ENCODE data around the gene PRKCA.
"Not testable (repeated sequence)": the region's sequence is repeated elsewhere in the genome, so short reads cannot be mapped to it uniquely, and the experiment has no call there.

PRKCA gene

GRCh38 chr17:66350576-66350975 is 48.2 kb downstream of the PRKCA start:
- DNase-seq (ENCODE audit: low read depth in 2 of 2, low spot score in 1 of 2), result not testable (repeated sequence)

- no peak for DNase-seq (ENCODE audit: low read depth in 2 of 2, low spot score in 1 of 2)
Observed at GRCh38 chr17:66351033-66351432, 48.6 kb downstream of the PRKCA start.

- DNase-seq (ENCODE audit: low read depth in 2 of 2, low spot score in 1 of 2), result no peak
Observed at GRCh38 chr17:66351701-66352100, 49.3 kb downstream of the PRKCA start.

GRCh38 chr17:66353937-66354401 is 51.6 kb downstream of the PRKCA start:
- DNase-seq (ENCODE audit: low read depth in 2 of 2, low spot score in 1 of 2), result no peak

- no peak for DNase-seq (ENCODE audit: low read depth in 2 of 2, low spot score in 1 of 2)
Observed at GRCh38 chr17:66354472-66354871, 52.1 kb downstream of the PRKCA start.

GRCh38 chr17:66354981-66355380 is 52.6 kb downstream of the PRKCA start:
- no peak for DNase-seq (ENCODE audit: low read depth in 2 of 2, low spot score in 1 of 2)

- no peak for DNase-seq (ENCODE audit: low read depth in 2 of 2, low spot score in 1 of 2)
Observed at GRCh38 chr17:66355510-66355909, 53.1 kb downstream of the PRKCA start.

- no peak for DNase-seq (ENCODE audit: low read depth in 2 of 2, low spot score in 1 of 2)
Observed at GRCh38 chr17:66357037-66357436, 54.6 kb downstream of the PRKCA start.

GRCh38 chr17:66359351-66359750 is 56.9 kb downstream of the PRKCA start:
- DNase-seq (ENCODE audit: low read depth in 2 of 2, low spot score in 1 of 2), result no peak

GRCh38 chr17:66360961-66361565 is 58.6 kb downstream of the PRKCA start:
- not testable (repeated sequence) for DNase-seq (ENCODE audit: low read depth in 2 of 2, low spot score in 1 of 2)

GRCh38 chr17:66364508-66364907 is 62.1 kb downstream of the PRKCA start:
- DNase-seq (ENCODE audit: low read depth in 2 of 2, low spot score in 1 of 2), result no peak

GRCh38 chr17:66364990-66365490 is 62.6 kb downstream of the PRKCA start:
- DNase-seq (ENCODE audit: low read depth in 2 of 2, low spot score in 1 of 2), result no peak

GRCh38 chr17:66365903-66366302 is 63.5 kb downstream of the PRKCA start:
- no peak for DNase-seq (ENCODE audit: low read depth in 2 of 2, low spot score in 1 of 2)

- no peak for DNase-seq (ENCODE audit: low read depth in 2 of 2, low spot score in 1 of 2)
Observed at GRCh38 chr17:66367107-66367506, 64.7 kb downstream of the PRKCA start.

GRCh38 chr17:66369830-66370229 is 67.4 kb downstream of the PRKCA start:
- no peak for DNase-seq (ENCODE audit: low read depth in 2 of 2, low spot score in 1 of 2)

GRCh38 chr17:66371561-66371960 is 69.1 kb downstream of the PRKCA start:
- DNase-seq (ENCODE audit: low read depth in 2 of 2, low spot score in 1 of 2), result no peak

GRCh38 chr17:66372182-66372581 is 69.8 kb downstream of the PRKCA start:
- no peak for DNase-seq (ENCODE audit: low read depth in 2 of 2, low spot score in 1 of 2)

GRCh38 chr17:66373079-66373478 is 70.7 kb downstream of the PRKCA start:
- DNase-seq (ENCODE audit: low read depth in 2 of 2, low spot score in 1 of 2), result no peak

- peak; percentile 12 to 17 for DNase-seq (ENCODE audit: low read depth in 2 of 2, low spot score in 1 of 2)
Observed at GRCh38 chr17:66373944-66374817, 71.8 kb downstream of the PRKCA start.

GRCh38 chr17:66375121-66375520 is 72.7 kb downstream of the PRKCA start:
- DNase-seq (ENCODE audit: low read depth in 2 of 2, low spot score in 1 of 2), result no peak

- no peak for DNase-seq (ENCODE audit: low read depth in 2 of 2, low spot score in 1 of 2)
Observed at GRCh38 chr17:66378296-66378695, 75.9 kb downstream of the PRKCA start.

- no peak for DNase-seq (ENCODE audit: low read depth in 2 of 2, low spot score in 1 of 2)
Observed at GRCh38 chr17:66379544-66379943, 77.1 kb downstream of the PRKCA start.
